ENCODE results near the gene EHBP1L1. TPM values are rescaled to one million over a fixed set of nuclear protein-coding genes. Genes with fewer than 3 reads are reported as not detected.

The EHBP1L1 gene
- total and polyA plus RNA-seq, 12 donors = 30.8 to 113 (median 53.9) TPM

DNA sequence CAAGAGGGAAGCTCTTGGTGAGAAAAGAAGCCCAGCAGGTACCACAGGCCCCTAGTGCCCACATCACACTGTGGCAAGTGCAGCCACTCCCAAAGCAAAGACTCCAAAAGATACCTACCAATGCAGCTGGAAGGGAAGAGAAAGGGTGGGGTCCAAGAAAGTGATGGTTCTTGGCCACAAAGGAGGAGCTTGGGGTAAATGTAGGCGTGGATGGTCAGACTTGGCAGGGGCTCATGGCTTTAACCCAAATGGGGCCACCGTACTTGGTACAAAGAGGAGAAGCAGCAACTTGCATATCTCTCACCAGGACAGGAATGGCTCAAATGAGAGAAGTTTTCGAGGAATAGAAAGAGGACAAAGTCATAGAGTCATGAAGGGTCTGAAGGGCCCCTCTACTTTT, 33.4 kb downstream of the EHBP1L1 start:
- intact Hi-C loops (cut with DNase I) = loop anchor here in 3 of 10 donors (5.0 kb wide), 2 partner anchors 37 to 67 kb away; partner anchors contain the start of genes FAM89B (in 2 of the 3) and ZNRD2 (in 2 of the 3)
- no peaks in the 10 kb centered on the region for H3K27me3 ChIP-seq
- H3K27ac ChIP-seq = peak overlapping the region in 6 of 10 donors; percentile 7 to 100 (median 99)
- ATAC-seq = no peak
- no peak for TF ChIP-seq CTCF (IDR thresholded peaks at IDR 0.05)
- H3K4me1 ChIP-seq = peaks cover 39 to 78% (median 61%) of the 10 kb centered on the region in 9 donors
- peaks cover 0 to 78% (median 25%) of the 10 kb centered on the region in 9 donors for H3K36me3 ChIP-seq
- H3K4me3 ChIP-seq = peak overlapping the region in 2 of 10 donors; percentile 97
- 47 to 49% methylated on average over 3 of the region's 3 CpGs for WGBS, 2 donors
- DNase-seq = no peak
- H3K9me3 ChIP-seq = no peaks in the 10 kb centered on the region

DNA sequence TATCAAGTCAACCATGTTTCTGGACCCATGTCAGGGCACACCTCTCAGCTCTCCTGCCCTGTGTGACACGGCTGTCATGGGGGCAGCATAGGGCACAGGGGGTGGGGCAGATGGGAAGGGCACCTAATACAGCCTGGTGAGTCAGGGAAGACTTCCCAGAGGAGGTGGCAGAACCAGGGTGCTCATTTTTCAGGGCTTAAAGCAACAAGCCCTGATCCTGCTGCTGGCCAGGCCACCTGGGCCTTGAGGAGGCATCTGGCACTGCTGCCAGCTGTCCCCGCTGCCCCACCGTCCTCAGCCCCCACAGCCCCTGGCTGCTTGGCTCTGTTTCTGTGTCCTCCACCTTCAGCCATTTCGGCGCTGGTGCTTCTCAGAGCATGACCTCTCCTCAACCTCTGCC, 33.8 kb downstream of the EHBP1L1 start:
- Histone ChIP-seq H3K4me3 (peak overlapping the region in 5 of 10 donors; percentile 91 to 99 (median 97)), H3K27ac (peak overlapping the region in 8 of 10 donors; percentile 7 to 100 (median 98)), H3K36me3 (peaks cover 0 to 73% (median 20%) of the 10 kb centered on the region in 9 donors), H3K9me3 (no peaks in the 10 kb centered on the region), H3K4me1 (peaks cover 39 to 78% (median 64%) of the 10 kb centered on the region in 9 donors), H3K27me3 (no peaks in the 10 kb centered on the region)
- intact Hi-C loops (cut with DNase I) = loop anchor here in 6 of 10 donors (2.0 to 5.0 kb wide), 3 partner anchors 37 to 69 kb away; partner anchors contain the start of genes FAM89B (in 4 of the 6) and ZNRD2 (in 4 of the 6)
- ATAC-seq (no peak), DNase-seq (no peak)
- 76 to 80% methylated on average over 5 of the region's 5 CpGs for WGBS, 2 donors
- no peak for TF ChIP-seq CTCF (IDR thresholded peaks at IDR 0.05)

GRCh38 chr11:65610404-65610803, 34.6 kb downstream of the EHBP1L1 start:
- intact Hi-C loops (cut with DNase I) = loop anchor here in 4 of 10 donors (2.0 to 5.0 kb wide), 3 partner anchors 38 to 70 kb away; partner anchors contain the start of genes FAM89B (in 2 of the 4) and ZNRD2 (in 2 of the 4)
- peaks cover 39 to 78% (median 66%) of the 10 kb centered on the region in 9 donors for H3K4me1 ChIP-seq
- WGBS, 2 donors = 47% methylated on average over 6 of the region's 6 CpGs

More at GRCh38 chr11:65610404-65610803, 34.6 kb downstream of the EHBP1L1 start:
- Histone ChIP-seq H3K4me3 (peak overlapping the region; percentile 14 to 99 (median 97)), H3K27ac (peak overlapping the region; percentile 71 to 100 (median 98)), H3K36me3 (peaks cover 0 to 66% (median 14%) of the 10 kb centered on the region in 9 donors), H3K9me3 (no peaks in the 10 kb centered on the region), H3K27me3 (no peaks in the 10 kb centered on the region)
- TF ChIP-seq CTCF (IDR thresholded peaks at IDR 0.05) = no peak
- ATAC-seq (no peak), DNase-seq (no peak)
